HG03565 (cell line): Measurements from ENCODE around the gene TTLL9.
"Not testable (repeated sequence)": the region's sequence is repeated elsewhere in the genome, so short reads cannot be mapped to it uniquely, and the experiment has no call there.

Experiments used
- ATAC-seq: cut with Tn5 transposase; IDR thresholded peaks from one replicate; pipeline ENCODE4 v1.9.1; 2021; ENCODE audit warnings: mild to moderate bottlenecking, moderate library complexity; ENCODE audit not compliant: unreplicated experiment

Gene TTLL9

GRCh38 chr20:31916708-31917107 lies 46.3 kb downstream of the TTLL9 start:
- ATAC-seq: no peak

GRCh38 chr20:31917962-31918412 lies 47.6 kb downstream of the TTLL9 start:
- ATAC-seq: not testable (repeated sequence)

- ATAC-seq: no peak
Observed at GRCh38 chr20:31918466-31919105, 48.2 kb downstream of the TTLL9 start.

- ATAC-seq: no peak
Observed at GRCh38 chr20:31919410-31920155, 49.1 kb downstream of the TTLL9 start.

- ATAC-seq: no peak
Observed at GRCh38 chr20:31920275-31920855, 49.9 kb downstream of the TTLL9 start.

- ATAC-seq: not testable (repeated sequence)
Observed at GRCh38 chr20:31921480-31921879, 51.0 kb downstream of the TTLL9 start.

- ATAC-seq: no peak
Observed at GRCh38 chr20:31922181-31922580, 51.7 kb downstream of the TTLL9 start.

- ATAC-seq: no peak
Observed at GRCh38 chr20:31922588-31922987, 52.2 kb downstream of the TTLL9 start.

GRCh38 chr20:31923388-31924331 lies 53.2 kb downstream of the TTLL9 start:
- ATAC-seq: peak; percentile 62

- no peak for ATAC-seq
Observed at GRCh38 chr20:31924561-31924960, 54.1 kb downstream of the TTLL9 start.

GRCh38 chr20:31925631-31926030 lies 55.2 kb downstream of the TTLL9 start:
- ATAC-seq: no peak

GRCh38 chr20:31926493-31926892 lies 56.1 kb downstream of the TTLL9 start:
- ATAC-seq: no peak

- no peak for ATAC-seq
Observed at GRCh38 chr20:31927627-31928159, 57.3 kb downstream of the TTLL9 start.

GRCh38 chr20:31929631-31930030 lies 59.2 kb downstream of the TTLL9 start:
- not testable (repeated sequence) for ATAC-seq

- ATAC-seq: no peak
Observed at GRCh38 chr20:31930779-31931178, 60.3 kb downstream of the TTLL9 start.

- no peak for ATAC-seq
Observed at GRCh38 chr20:31933698-31934097, 63.3 kb downstream of the TTLL9 start.

- ATAC-seq: no peak
Observed at GRCh38 chr20:31934491-31934890, 64.1 kb downstream of the TTLL9 start.

GRCh38 chr20:31934968-31935764 lies 64.7 kb downstream of the TTLL9 start:
- no peak for ATAC-seq

GRCh38 chr20:31936420-31936819 lies 66.0 kb downstream of the TTLL9 start:
- no peak for ATAC-seq

GRCh38 chr20:31937820-31938219 lies 67.4 kb downstream of the TTLL9 start:
- ATAC-seq: no peak
